Subcutaneous abdominal adipose tissue (tissue), 5 donors: ENCODE results near the gene ZNF710.

Experiments used
- H3K27ac ChIP-seq: one replicate; pipeline ENCODE4 v1.7.0; 2013; ENCODE audit warnings: low read depth, mild to moderate bottlenecking, inconsistent platforms, low read length, moderate library complexity
- H3K27me3 ChIP-seq, 5 donors: one replicate each; pipeline ENCODE4 v1.7.0; 2013; ENCODE audit warnings: low read length in 5 of 5, inconsistent platforms in 1 of 5; ENCODE audit not compliant: control insufficient read depth in 5 of 5, insufficient read depth in 4 of 5
- H3K36me3 ChIP-seq, 5 donors: one replicate each; pipeline ENCODE4 v1.7.0; 2013; ENCODE audit warnings: low read length in 5 of 5; ENCODE audit not compliant: control insufficient read depth in 5 of 5, insufficient read depth in 5 of 5
- H3K4me1 ChIP-seq, 5 donors: one replicate each; pipeline ENCODE4 v1.7.0; 2013; ENCODE audit warnings: low read length in 5 of 5, mild to moderate bottlenecking in 3 of 5, moderate library complexity in 1 of 5; ENCODE audit not compliant: control insufficient read depth in 5 of 5, insufficient read depth in 5 of 5
- H3K4me3 ChIP-seq, 5 donors: one replicate each; pipeline ENCODE4 v1.7.0; 2013; ENCODE audit warnings: low read length in 5 of 5, low read depth in 1 of 5
- H3K9ac ChIP-seq, 5 donors: one replicate each; pipeline ENCODE4 v1.7.0; 2013; ENCODE audit warnings: low read length in 5 of 5, mild to moderate bottlenecking in 4 of 5, moderate library complexity in 3 of 5
- H3K9me3 ChIP-seq, 5 donors: one replicate each; pipeline ENCODE4 v1.7.0; 2013; ENCODE audit warnings: low read length in 5 of 5; ENCODE audit not compliant: control insufficient read depth in 5 of 5
- donor health status: healthy.
- donor health status: healthy.
- donor health status: healthy.
- donor health status: healthy.
- donor health status: healthy.

ZNF710 gene

GRCh38 chr15:90044191-90044590, 43.1 kb downstream of the ZNF710 start:
- peaks cover 0 to 2% (median 0%) of the 10 kb centered on the region in 5 donors for H3K36me3 ChIP-seq
- peaks cover 0 to 17% (median 6%) of the 10 kb centered on the region in 5 donors for H3K4me1 ChIP-seq
- H3K9me3 ChIP-seq: no peaks in the 10 kb centered on the region
- no peak overlapping the region for H3K4me3 ChIP-seq
- H3K27ac ChIP-seq: no peak overlapping the region
- H3K27me3 ChIP-seq: no peaks in the 10 kb centered on the region
- no peak overlapping the region for H3K9ac ChIP-seq

GRCh38 chr15:90044916-90045371, 43.8 kb downstream of the ZNF710 start:
- H3K9ac ChIP-seq: no peak overlapping the region
- peaks cover 0 to 17% (median 4%) of the 10 kb centered on the region in 5 donors for H3K4me1 ChIP-seq
- H3K4me3 ChIP-seq: no peak overlapping the region
- peaks cover 0 to 2% (median 0%) of the 10 kb centered on the region in 5 donors for H3K36me3 ChIP-seq
- no peaks in the 10 kb centered on the region for H3K27me3 ChIP-seq
- no peak overlapping the region for H3K27ac ChIP-seq
- H3K9me3 ChIP-seq: no peaks in the 10 kb centered on the region

GRCh38 chr15:90046289-90046688, 45.2 kb downstream of the ZNF710 start:
- H3K9me3 ChIP-seq: no peaks in the 10 kb centered on the region
- peaks cover 0 to 12% (median 3%) of the 10 kb centered on the region in 5 donors for H3K4me1 ChIP-seq
- H3K36me3 ChIP-seq: peaks cover 0 to 2% (median 0%) of the 10 kb centered on the region in 5 donors
- H3K4me3 ChIP-seq: no peak overlapping the region
- H3K27me3 ChIP-seq: no peaks in the 10 kb centered on the region
- H3K9ac ChIP-seq: no peak overlapping the region
- H3K27ac ChIP-seq: no peak overlapping the region

GRCh38 chr15:90046911-90047392, 45.8 kb downstream of the ZNF710 start:
- no peak overlapping the region for H3K4me3 ChIP-seq
- H3K4me1 ChIP-seq: peaks cover 0 to 12% (median 3%) of the 10 kb centered on the region in 5 donors
- H3K9ac ChIP-seq: no peak overlapping the region
- H3K36me3 ChIP-seq: peaks cover 0 to 2% (median 0%) of the 10 kb centered on the region in 5 donors
- no peak overlapping the region for H3K27ac ChIP-seq
- H3K27me3 ChIP-seq: no peaks in the 10 kb centered on the region
- no peaks in the 10 kb centered on the region for H3K9me3 ChIP-seq

- Histone ChIP-seq H3K4me3 (no peak overlapping the region), H3K27me3 (no peaks in the 10 kb centered on the region), H3K9me3 (no peaks in the 10 kb centered on the region), H3K9ac (no peak overlapping the region), H3K36me3 (no peaks in the 10 kb centered on the region), H3K27ac (no peak overlapping the region), H3K4me1 (peaks cover 0 to 12% (median 3%) of the 10 kb centered on the region in 5 donors)
Measured at GRCh38 chr15:90047956-90048575, 46.9 kb downstream of the ZNF710 start.

GRCh38 chr15:90049030-90049429, 47.9 kb downstream of the ZNF710 start:
- H3K4me3 ChIP-seq: no peak overlapping the region
- no peak overlapping the region for H3K27ac ChIP-seq
- H3K4me1 ChIP-seq: peaks cover 0 to 12% (median 3%) of the 10 kb centered on the region in 5 donors
- no peaks in the 10 kb centered on the region for H3K27me3 ChIP-seq
- no peaks in the 10 kb centered on the region for H3K9me3 ChIP-seq
- no peaks in the 10 kb centered on the region for H3K36me3 ChIP-seq
- H3K9ac ChIP-seq: no peak overlapping the region

GRCh38 chr15:90049666-90050604, 48.8 kb downstream of the ZNF710 start:
- H3K27ac ChIP-seq: no peak overlapping the region

GRCh38 chr15:90051874-90052273, 50.8 kb downstream of the ZNF710 start:
- Histone ChIP-seq H3K4me3 (no peak overlapping the region), H3K27ac (no peak overlapping the region), H3K36me3 (no peaks in the 10 kb centered on the region), H3K9ac (no peak overlapping the region), H3K27me3 (no peaks in the 10 kb centered on the region), H3K9me3 (no peaks in the 10 kb centered on the region), H3K4me1 (peaks cover 0 to 11% (median 4%) of the 10 kb centered on the region in 5 donors)

More at GRCh38 chr15:90049666-90050604, 48.8 kb downstream of the ZNF710 start:
- Histone ChIP-seq H3K27me3 (no peaks in the 10 kb centered on the region), H3K9ac (no peak overlapping the region), H3K9me3 (no peaks in the 10 kb centered on the region), H3K4me3 (no peak overlapping the region), H3K36me3 (no peaks in the 10 kb centered on the region), H3K4me1 (peaks cover 0 to 19% (median 4%) of the 10 kb centered on the region in 5 donors)

GRCh38 chr15:90053685-90054466, 52.8 kb downstream of the ZNF710 start:
- H3K4me1 ChIP-seq: peaks cover 0 to 19% (median 2%) of the 10 kb centered on the region in 5 donors
- H3K27me3 ChIP-seq: no peaks in the 10 kb centered on the region
- H3K36me3 ChIP-seq: no peaks in the 10 kb centered on the region
- H3K9me3 ChIP-seq: no peaks in the 10 kb centered on the region
- no peak overlapping the region for H3K9ac ChIP-seq
- no peak overlapping the region for H3K4me3 ChIP-seq
- H3K27ac ChIP-seq: no peak overlapping the region
